Erythroblast (primary cell): ENCODE data around the gene KAZN.

ENCODE experiments used
- DNase-seq, 2 experiments: peaks; one replicate each; lab custom pipeline; 2025; lab: John Stamatoyannopoulos, UW
- GATA1 ChIP-seq: IDR thresholded peaks from 2 replicates; pipeline ENCODE4 v1.6.1; 2011; ENCODE audit warnings: low read depth, mild to moderate bottlenecking, control low read depth, low read length, moderate library complexity
- POLR2A ChIP-seq: IDR thresholded peaks from 2 replicates; pipeline ENCODE4 v1.6.1; 2011; ENCODE audit warnings: mild to moderate bottlenecking, low read length

Gene KAZN

GRCh38 chr1:14836426-14837140 is 238.1 kb downstream of the KAZN start:
- TF ChIP-seq POLR2A (no peak), GATA1 (no peak)
- no peak for DNase-seq

GRCh38 chr1:14840374-14840773 is 241.9 kb downstream of the KAZN start:
- TF ChIP-seq POLR2A, result no peak
- TF ChIP-seq GATA1, result no peak
- peak in 1 of 2 experiments; percentile 12 for DNase-seq

GRCh38 chr1:14841456-14841855 is 243.0 kb downstream of the KAZN start:
- no peak for DNase-seq
- TF ChIP-seq POLR2A, result no peak

- no peak for DNase-seq
- TF ChIP-seq POLR2A (no peak), GATA1 (no peak)
Observed at GRCh38 chr1:14841951-14842350, 243.5 kb downstream of the KAZN start.

- no peak for TF ChIP-seq GATA1
- no peak for TF ChIP-seq POLR2A
- DNase-seq, result no peak
Observed at GRCh38 chr1:14842361-14842760, 243.9 kb downstream of the KAZN start.

- TF ChIP-seq POLR2A, result no peak
- no peak for TF ChIP-seq GATA1
- DNase-seq, result no peak
Observed at GRCh38 chr1:14842891-14843290, 244.4 kb downstream of the KAZN start.

GRCh38 chr1:14843525-14843924 is 245.0 kb downstream of the KAZN start:
- no peak for DNase-seq
- no peak for TF ChIP-seq GATA1
- TF ChIP-seq POLR2A, result no peak

GRCh38 chr1:14844356-14844755 is 245.9 kb downstream of the KAZN start:
- DNase-seq, result no peak
- TF ChIP-seq POLR2A (no peak), GATA1 (no peak)

- TF ChIP-seq GATA1, result no peak
- TF ChIP-seq POLR2A, result no peak
- DNase-seq, result no peak
Observed at GRCh38 chr1:14844923-14845617, 246.6 kb downstream of the KAZN start.

GRCh38 chr1:14845851-14846250 is 247.4 kb downstream of the KAZN start:
- DNase-seq, result no peak
- TF ChIP-seq POLR2A, result no peak
- TF ChIP-seq GATA1, result no peak

- TF ChIP-seq POLR2A, result no peak
- no peak for TF ChIP-seq GATA1
- no peak for DNase-seq
Observed at GRCh38 chr1:14846688-14847087, 248.2 kb downstream of the KAZN start.

GRCh38 chr1:14848203-14848602 is 249.7 kb downstream of the KAZN start:
- no peak for TF ChIP-seq GATA1
- TF ChIP-seq POLR2A, result no peak
- no peak for DNase-seq

GRCh38 chr1:14848625-14849024 is 250.1 kb downstream of the KAZN start:
- TF ChIP-seq POLR2A (no peak), GATA1 (no peak)
- no peak for DNase-seq

- no peak for DNase-seq
Observed at GRCh38 chr1:14849038-14849437, 250.6 kb downstream of the KAZN start.

More at GRCh38 chr1:14849038-14849437, 250.6 kb downstream of the KAZN start:
- no peak for TF ChIP-seq GATA1
- no peak for TF ChIP-seq POLR2A
